HUDEP-2 (cell line): ENCODE results near the gene SYT17.

Source experiments
- DNase-seq, 76 experiments: peaks; one replicate each; lab custom pipeline; 2025; ENCODE audit not compliant: unreplicated experiment in 76 of 76; lab: John Stamatoyannopoulos, UW

Gene SYT17

DNA sequence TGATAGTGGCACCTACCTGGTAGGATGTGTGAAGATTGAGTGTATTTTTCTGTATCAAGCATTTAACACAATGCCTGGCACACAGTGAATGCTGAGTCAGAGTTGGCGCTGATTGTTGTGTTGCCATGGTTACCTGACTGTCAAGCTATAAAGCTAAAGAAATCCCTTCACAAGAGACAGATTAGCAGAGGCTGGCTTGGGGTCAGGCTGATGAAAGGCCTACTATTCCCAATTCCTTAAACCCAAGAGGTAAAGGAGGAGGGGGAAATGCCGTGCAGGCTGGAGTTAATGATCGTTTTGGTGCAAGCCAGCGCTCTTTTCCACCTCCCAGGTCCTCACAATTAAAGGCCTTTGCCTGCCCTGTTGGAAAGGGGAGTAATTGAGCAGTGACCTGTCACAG, 123.4 kb downstream of the SYT17 start:
- no peak for DNase-seq

DNA sequence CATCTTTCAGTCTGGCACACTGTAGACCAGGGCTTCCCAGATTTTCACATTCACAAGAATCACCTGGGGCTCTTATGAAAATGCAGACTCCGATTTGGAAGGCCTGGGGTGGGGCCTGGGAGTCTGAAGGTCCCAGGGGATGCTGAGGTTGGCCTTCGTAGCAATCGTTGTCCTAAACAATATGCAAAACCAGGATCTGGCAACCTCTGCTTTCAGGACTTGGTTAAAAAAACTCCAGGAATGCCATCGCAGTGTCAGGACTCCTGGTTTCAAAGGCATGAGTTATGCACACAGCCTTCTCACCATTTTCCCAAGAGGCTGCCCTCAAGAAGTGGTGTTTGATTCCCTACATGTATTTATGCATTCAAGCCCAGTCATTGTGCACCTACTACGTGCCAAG, 124.1 kb downstream of the SYT17 start:
- DNase-seq: no peak

DNA sequence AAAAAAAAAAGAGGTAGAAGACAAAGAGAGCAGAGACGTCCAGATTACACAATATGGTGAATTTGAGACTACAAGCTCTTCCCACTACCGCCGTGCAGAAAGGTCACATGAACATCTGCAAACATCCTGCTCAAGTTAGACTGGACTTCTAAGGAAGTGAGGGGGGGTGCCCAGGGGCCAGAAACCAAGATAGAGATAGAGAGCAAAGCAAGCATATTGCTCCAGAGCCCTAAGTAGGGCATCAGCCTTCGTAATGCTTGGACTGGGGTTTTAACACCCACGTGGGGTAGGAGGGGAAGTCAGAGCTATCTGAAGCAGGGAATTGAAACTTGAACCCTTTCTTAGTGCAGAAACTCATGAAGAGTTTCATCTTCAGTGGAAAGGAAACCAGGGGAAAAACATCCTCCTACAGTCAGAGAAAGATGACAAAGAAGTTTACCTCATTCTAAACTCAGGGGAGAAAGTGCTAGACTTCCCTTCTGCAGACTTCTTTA, 126.2 kb downstream of the SYT17 start:
- DNase-seq: no peak

DNA sequence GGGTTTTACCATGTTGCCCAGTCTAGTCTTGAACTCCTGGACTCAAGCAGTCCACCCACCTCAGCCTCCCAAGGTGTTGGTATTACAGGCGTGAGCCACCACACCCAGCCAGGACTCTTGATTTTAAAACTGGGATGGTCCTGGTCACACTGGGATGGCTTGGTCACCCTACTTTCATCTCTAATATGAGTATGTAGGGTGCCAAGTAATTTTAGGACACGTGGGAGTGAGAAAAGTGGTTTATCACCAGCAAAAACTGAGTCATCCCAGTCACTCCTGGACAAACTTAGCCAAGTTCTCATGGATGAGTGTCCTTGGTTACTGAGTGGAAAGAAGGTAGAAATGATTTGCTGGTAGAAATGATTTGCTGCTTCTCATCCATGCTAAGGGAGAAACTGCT, 127.4 kb downstream of the SYT17 start:
- DNase-seq: no peak

DNA sequence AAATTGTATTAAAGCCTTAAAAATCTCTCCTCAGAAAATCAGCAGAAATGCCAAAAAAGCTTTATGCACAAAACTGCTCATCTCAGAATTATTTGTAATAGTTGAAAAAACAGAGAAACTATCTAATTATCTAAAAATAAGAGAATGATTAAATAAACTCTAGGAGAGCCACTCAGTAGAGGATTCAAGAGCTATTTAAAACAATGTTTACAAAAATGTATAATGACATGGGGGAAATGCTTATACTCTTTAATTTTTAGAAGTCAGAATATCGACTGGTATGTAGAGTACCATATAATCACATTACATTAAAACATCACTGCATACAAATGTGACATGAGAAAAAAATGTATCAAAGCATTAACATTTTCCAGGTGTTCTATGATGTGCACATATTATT, 129.4 kb downstream of the SYT17 start:
- DNase-seq: no peak

DNA sequence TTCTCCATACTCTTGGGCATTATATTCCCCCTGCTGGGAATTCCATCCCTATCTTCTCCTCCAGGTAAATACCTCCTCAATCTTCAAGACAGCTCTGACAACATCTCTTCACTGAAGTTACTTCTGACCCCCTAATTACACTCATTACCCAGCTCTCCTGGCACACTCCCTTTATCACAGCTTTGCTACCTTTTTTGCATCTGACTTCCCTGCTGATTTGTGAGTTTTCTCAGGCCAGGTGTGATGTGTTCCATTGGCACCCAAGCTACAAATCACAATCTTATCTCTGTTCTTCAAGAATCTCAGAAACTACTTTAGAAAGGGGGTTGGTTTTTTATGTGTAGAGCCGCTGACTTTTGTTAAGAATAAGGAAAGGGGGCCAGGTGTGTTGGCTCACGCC, 131.5 kb downstream of the SYT17 start:
- DNase-seq: no peak

DNA sequence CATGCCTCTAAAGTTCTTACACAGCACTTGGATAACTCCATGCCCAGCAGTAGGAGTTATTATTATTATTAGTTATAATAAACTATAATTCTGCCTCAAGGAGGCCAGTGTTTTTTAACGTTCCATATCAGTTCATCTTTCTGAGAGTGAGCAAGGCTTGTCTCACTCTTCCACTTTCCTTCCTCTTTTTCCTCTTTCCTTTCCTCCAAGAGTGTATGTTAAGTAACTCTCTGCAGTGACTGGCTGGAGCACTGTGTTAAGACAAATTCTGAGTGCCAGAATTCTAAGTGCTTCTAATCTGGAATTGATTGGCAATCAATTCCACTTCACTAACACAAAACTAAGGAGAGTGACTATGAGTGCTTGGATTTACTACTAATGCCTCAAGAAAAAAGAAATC, 133.9 kb downstream of the SYT17 start:
- no peak for DNase-seq

DNA sequence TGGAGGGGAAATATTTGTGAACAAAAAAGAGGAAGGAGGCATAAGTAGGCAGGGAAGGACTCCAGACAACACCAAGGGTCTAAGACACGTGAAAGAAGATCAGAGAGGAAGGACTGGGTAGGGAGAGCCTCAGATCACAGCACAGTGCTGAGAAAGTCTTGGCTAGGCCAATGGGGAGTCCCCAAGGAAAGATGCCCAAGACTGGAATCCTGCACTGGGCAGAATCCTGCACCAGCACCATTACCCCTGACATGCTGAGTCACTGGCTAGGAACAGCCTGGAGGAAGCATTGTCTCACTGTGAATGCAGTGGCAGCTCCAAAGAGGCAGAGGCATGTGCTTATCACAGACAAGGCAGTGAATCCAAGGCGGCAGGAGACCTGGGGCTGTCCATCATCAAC, 136.7 kb downstream of the SYT17 start:
- no peak for DNase-seq

DNA sequence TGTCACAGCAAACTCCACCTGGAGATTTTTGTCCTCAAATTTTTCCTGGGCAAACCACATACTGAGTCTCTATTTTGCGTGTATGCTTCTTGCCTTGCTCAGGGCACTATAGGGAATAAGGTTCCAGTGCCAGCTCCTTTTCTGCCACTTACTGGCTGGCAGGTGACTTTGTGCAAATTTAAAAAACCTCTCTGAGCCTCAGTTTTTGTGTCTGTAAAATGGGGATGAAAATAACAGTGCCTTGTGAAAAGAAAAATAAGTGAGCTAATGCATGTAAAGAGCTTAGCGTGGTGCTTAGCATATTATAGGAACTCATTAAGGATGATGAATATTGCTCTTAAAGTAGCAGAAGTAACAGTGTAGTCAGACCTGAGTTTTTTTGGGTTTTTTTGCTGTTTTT, 137.4 kb downstream of the SYT17 start:
- no peak for DNase-seq

DNA sequence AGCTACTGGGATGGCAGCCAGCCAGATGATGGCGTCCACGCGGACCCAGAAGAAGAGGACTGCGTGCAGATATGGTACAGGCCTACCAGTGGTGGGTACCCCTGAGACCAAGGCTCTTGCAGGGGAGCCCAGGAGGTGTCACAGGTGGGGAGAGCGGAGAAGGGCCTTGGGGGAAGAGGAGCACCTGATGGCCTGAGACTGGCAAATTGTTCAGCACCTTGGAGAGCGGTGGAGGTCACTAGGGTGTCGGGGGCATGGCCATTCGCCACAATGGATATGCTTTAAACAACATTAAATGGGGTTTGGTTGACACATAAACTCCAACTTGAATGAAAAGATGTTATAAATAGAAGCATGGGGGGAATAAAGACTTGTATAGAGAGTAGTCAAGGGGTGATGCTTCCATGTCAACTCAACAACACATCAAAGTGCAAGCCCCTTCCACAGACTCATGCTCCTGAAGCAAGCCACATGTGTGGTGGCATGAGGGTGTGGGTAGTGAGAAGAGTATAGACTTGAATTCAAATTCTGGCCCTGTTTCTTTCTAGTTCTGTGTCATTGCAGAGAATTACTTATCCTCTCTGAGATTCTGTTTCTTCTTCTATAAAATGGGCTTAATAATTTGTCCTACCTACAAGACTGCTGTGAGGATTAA, 139.7 kb downstream of the SYT17 start:
- DNase-seq: peak in 26 of 76 experiments; percentile 1 to 40 (median 11)

DNA sequence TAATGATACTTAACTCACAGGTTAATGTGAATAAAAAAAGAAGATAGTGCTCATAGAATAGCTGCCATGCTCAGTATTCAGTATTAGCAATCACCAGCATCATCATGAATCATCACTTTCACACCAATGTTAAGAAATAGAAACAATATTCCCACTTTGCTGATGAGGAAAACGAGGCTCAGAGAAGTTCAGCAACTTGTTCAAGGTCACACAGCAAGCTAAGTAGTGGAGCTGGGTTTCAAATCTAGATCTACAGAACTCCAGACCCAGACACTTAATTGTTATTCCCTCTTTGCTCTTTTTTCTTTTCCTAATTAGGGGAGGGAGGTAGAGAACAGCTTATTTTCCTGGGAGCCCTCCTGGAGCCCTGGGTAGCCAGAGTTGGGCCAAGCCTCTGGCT, 140.4 kb downstream of the SYT17 start:
- no peak for DNase-seq

DNA sequence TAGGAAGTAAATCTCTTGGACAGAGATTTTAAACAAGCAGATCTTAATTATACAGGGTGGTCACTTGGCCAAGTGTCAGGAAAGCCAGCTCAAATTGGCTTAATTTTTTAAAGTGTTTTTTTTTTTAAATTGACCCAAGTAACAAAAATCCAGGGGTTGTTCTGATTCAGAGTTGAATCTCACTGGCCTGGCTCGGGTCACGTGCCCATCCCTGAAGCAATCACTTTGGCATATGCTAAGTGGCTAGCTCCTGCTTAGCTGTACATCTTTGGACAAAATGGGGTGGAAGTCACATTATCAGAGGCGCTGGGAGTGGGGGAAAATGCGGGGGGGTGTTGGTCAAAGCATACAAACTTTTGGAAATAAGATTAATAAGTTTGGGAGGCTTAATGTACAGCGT, 141.1 kb downstream of the SYT17 start:
- no peak for DNase-seq

DNA sequence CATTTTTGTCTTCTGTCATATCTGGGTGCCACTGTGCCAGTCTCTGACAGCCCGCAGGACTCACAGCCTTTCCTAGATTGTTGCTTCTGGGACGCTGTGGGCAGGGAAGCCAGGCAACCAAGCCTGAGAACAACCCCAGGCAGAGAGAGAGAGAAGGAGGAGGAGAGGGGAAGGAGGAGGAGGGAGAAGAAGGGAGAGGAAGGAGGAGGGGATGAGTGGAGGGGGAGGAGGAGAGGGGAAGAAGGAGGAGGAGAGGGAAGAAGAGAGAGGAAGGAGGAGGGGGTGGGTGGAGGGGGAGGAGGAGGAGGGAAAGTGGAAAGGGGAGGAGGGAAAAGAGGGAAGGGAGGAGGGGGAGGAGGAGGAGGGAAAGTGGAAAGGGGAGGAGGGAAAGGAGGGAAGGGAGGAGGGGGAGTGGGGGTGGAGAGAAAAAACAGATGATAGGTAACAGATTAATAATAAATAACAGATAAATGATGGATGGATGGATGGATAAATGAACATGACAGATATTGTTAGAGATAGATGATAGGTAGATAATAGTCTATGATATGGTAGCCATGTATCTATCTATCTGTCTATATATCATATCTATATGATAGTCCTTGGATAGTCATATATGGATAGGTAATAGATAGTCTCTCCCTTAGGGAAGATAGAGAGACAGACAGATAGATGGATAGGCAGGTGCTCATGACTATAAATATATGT, 146.8 kb downstream of the SYT17 start:
- DNase-seq: no peak

DNA sequence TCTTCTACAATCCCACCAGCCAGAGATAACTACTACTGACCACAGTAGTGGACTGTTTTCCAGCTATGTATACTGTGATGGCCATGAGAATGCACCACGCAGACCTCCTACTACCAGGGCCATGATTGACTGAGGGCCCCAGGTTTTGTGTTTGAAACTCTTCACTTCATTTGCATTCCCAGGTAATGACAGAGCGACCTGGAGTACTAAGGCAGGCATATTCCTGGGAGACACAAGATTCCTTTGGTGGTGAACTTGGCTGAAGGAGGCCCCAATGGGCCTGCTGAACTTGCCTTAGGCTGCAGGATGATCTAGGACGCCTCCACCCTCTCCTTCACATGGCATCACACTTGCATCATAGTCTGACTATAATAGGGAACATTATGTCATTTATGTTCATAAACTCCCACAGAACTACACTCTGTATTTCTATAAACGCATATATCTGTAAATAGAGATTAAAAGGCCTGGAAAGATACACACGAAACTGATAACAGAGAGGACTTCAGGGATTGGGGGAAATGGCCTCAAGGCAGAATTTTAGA, 147.9 kb downstream of the SYT17 start:
- no peak for DNase-seq

DNA sequence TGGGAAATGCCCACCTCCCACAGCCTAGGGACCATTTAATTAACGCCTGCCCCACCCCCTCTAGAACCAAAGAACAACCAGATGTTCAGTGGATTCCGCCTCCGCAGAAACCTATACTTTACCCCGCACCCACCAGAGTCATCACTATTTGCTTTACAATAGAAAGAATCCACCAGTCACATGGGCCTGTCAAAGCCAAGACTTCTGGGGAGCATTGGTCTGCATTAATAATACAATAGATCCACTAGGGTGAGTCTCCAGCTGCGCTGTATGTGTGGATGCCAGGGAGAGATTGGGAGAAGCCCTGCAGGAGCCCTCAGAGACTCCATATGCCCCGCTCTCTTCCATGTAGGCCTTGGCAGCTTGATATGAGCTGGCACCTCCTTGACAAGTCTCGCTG, 148.8 kb downstream of the SYT17 start:
- DNase-seq: no peak
